Superior temporal gyrus (tissue), 1 donor: Measurements from ENCODE around the gene CYYR1.

Experiments used
- DNase-seq: peaks from one replicate; pipeline ENCODE4 v3.0.0-alpha.2; 2016; ENCODE audit errors: extremely low spot score

Gene CYYR1

GRCh38 chr21:26572702-26573381 is at the start of gene CYYR1:
CYYR1 (minus strand) TSS chr21:26573286; CDS start chr21:26572940, 346 bp downstream.
- no peak for DNase-seq

- no peak for DNase-seq
These were observed 44.1 kb upstream of the CYYR1 start for GRCh38 chr21:26617176-26617575.

DNA sequence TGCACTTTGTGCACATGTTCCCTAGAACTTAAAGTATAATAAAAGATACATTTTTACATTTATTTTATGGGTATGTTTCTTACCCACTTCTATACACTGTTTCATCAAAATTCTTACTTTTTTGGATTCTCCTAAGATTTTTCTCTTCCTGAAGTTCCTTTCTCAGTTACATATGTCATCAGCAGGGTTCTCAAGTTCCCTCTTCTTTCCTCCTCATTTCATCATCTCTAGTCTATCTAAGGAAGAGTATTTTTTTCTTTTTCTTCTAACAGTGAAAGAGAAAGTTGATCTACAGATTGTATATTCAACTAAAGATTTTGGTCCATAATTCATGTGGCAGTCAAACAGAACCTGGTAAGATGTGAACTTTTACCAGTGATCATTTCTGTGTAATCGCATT is 41.2 kb upstream of the CYYR1 start:
- no peak for DNase-seq

- peak; percentile 38 for DNase-seq
These were observed 26.2 kb upstream of the CYYR1 start for GRCh38 chr21:26599261-26599660.

DNA sequence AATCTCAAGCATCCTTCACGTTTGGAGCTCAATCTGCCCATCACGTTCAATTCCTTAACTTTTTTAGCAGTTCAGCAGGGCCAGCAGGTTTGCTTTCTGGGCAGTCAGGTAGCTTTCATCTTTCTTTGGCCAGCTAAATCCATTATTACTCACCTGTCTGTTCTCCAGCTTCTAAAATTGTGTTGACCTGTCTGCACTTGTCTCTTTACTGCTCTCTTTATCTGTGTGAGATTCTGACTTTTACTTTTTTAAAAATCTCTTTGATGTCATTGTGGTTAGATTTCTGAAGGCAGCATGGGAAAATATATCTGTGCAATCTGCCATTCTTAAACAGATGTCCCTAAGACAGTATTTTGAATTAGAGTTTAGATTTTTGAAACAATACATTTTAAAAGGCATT is 24.9 kb upstream of the CYYR1 start:
- DNase-seq: no peak

GRCh38 chr21:26597031-26597430 is 23.9 kb upstream of the CYYR1 start:
- no peak for DNase-seq

GRCh38 chr21:26595971-26596370 is 22.9 kb upstream of the CYYR1 start:
- DNase-seq: no peak

GRCh38 chr21:26593800-26594199 is 20.7 kb upstream of the CYYR1 start:
- no peak for DNase-seq

DNA sequence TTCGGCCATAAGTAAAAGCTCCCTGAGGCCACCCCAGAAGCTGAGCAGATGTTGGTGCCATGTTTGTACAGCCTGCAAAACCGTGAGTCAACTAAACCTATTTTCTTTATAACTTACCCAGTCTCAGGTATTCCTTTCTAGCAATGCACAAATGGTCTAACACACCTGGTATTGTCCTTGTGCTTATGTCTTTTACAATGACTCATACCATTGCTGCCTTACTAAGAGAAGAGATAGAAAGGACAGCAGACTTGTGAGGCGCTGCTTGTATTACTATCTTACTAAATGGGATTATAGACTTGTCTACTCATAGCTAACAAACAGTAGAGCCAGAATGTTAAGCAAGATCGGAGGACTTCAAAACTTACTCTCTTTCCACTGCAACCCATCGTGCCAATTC is 18.5 kb upstream of the CYYR1 start:
- DNase-seq: no peak

- no peak for DNase-seq
These were observed 15.4 kb upstream of the CYYR1 start for GRCh38 chr21:26588446-26588845.

DNA sequence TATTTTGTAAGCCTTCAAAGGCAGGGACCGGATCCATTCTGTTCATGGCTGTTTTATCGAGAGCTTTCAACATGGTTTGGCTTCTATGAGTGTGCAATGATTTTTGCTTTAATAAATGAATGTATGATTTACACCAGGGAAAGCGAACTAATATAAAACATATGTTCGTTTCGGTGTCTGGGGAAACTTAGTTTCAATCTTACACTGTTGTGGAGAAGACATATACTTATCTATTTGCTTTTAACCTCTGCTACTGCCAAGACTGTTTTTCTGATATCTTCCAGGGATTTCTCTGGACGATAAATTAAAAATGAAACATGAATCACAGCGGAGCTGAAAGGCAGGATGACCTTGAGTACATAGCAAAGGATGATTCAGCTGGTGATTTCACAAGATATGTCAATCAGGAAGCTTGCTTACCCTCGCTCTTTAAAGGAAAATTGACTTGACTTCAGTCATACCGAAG is 14.7 kb upstream of the CYYR1 start:
- no peak for DNase-seq

- DNase-seq: no peak
These were observed 10.7 kb upstream of the CYYR1 start for GRCh38 chr21:26583769-26584168.

DNA sequence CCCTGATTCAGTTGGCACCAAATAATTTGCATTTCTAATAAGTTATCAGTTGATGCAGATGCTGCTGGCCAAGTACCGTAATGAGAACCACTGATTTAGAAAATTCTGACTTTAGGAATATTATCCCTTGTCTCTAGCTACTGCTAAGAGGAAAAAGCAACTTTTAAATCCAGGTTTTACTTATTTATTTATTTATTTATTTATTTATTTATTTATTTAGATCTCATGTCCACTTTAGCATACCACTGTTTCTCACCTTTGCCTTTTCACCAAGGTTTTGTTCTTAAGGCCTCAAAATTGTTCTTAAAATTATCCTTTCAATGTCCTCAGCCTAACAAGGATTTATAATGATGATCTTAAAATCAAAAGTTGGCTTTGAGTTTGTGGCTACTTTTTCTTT is 8.7 kb upstream of the CYYR1 start:
- no peak for DNase-seq

GRCh38 chr21:26572076-26572701 is 897 bp downstream of the CYYR1 start:
- no peak for DNase-seq

GRCh38 chr21:26570203-26570602 is 2.9 kb downstream of the CYYR1 start:
- no peak for DNase-seq

DNA sequence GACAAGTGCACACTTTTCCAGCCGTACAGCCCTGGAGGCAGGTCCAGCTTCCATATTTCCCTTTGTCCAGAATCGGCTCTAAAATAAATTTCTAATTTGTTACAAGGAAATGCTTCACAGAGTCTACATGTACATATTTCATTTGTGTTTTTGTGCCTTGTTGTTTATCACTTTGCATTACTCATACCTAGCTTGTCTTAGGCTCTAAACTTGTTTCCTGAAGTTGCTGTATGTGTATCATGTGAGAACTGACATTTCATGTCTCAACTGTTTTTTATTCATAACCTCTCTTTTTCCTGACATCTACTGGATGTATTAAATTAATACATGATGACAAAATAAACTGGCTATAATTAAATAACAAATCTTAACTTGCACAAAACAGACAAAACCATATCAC is 7.5 kb downstream of the CYYR1 start:
- DNase-seq: no peak

DNA sequence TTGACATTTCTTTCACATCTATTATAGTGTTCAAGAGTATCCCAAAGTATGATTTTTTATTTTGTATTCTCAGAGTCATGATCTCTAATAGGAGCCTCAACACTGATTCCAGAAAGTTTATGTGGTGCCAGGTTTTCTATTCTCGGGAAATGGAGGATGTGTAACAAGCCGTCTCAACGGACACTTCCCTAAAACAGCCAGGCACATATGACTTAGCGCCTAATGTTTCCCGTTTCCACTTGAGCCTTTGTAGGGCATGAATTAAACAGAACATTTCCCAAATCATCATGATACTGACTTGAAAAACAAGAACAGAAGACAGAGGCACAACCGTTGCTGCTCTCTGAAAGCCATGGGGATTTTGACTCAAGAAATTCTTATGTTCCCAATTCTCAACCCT is 8.0 kb downstream of the CYYR1 start:
- no peak for DNase-seq

GRCh38 chr21:26563856-26564503 is 9.1 kb downstream of the CYYR1 start:
- DNase-seq: no peak

- DNase-seq: no peak
These were observed 12.5 kb downstream of the CYYR1 start for GRCh38 chr21:26560612-26561011.

DNA sequence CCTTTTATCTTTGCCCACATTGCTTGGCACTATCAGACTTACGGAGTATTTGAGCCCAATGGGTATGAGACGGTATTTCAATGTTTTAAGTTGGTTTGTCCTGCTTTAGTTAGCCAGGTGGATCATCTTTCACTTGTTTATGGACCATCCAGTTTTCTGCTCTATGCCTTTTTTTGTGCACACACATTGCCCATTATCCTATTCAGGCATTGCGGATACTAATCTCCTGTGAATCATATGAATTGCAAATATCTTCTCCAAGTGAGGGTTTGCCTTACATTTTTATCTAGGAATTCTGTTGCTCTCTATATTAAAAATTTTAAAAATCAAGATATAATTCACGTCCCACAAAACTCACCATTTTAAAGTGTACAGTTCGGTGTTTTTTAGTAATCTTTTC is 14.0 kb downstream of the CYYR1 start:
- no peak for DNase-seq

GRCh38 chr21:26557106-26557505 is 16.0 kb downstream of the CYYR1 start:
- DNase-seq: no peak

- DNase-seq: no peak
These were observed 17.4 kb downstream of the CYYR1 start for GRCh38 chr21:26555540-26556146.

DNA sequence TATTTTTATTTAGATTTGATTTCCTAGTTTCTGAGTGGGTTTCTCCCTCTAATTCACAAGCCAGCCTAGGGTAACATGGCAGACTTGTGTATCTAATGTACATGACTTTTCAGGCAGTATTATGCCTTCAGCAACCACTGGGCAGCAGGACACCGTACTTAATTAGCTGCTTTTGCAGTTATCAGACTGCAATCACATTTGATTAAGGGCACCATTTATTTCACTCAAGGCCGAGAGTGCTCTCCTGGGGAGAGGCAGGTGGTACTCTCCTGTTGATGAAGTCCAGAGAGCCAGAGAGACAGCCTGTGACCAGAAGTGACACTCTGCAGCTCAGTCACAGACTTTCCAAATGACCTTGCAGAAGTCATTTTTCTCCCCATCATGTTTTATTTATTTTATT is 18.7 kb downstream of the CYYR1 start:
- no peak for DNase-seq
